ENCODE measurements around the gene PTPRD.
"Not testable (repeated sequence)": the region's sequence is repeated elsewhere in the genome, so short reads cannot be mapped to it uniquely, and the experiment has no call there.

The PTPRD gene

GRCh38 chr9:10586407-10586806, 26.4 kb downstream of the PTPRD start:
- FAIRE-seq: no peak
- DNase-seq (ENCODE audit: insufficient read length): no peak
- no peak for TF ChIP-seq POLR2AphosphoS5 (IDR thresholded peaks at IDR 0.05; ENCODE audit: low read depth, low read length)
- no peak for TF ChIP-seq TAF1 (IDR thresholded peaks at IDR 0.05; ENCODE audit: borderline replicate concordance, low read depth, low read length)
- no peak for TF ChIP-seq POLR2A (IDR thresholded peaks at IDR 0.05; ENCODE audit: low read depth, low read length)

- DNase-seq (ENCODE audit: insufficient read length) (no peak), FAIRE-seq (no peak)
- TF ChIP-seq TAF1 (IDR thresholded peaks at IDR 0.05; ENCODE audit: borderline replicate concordance, low read depth, low read length) (no peak), POLR2A (IDR thresholded peaks at IDR 0.05; ENCODE audit: low read depth, low read length) (no peak)
Measured at GRCh38 chr9:10571699-10572098, 41.1 kb downstream of the PTPRD start.

- no peak for FAIRE-seq
- DNase-seq (ENCODE audit: insufficient read length): no peak
- TF ChIP-seq POLR2A (IDR thresholded peaks at IDR 0.05; ENCODE audit: low read depth, low read length) (no peak), TAF1 (IDR thresholded peaks at IDR 0.05; ENCODE audit: borderline replicate concordance, low read depth, low read length) (no peak), POLR2AphosphoS5 (IDR thresholded peaks at IDR 0.05; ENCODE audit: low read depth, low read length) (no peak)
Measured at GRCh38 chr9:10566848-10567247, 46.0 kb downstream of the PTPRD start.

- DNase-seq (ENCODE audit: insufficient read length) (no peak), FAIRE-seq (no peak)
- TF ChIP-seq POLR2AphosphoS5 (IDR thresholded peaks at IDR 0.05; ENCODE audit: low read depth, low read length): no peak
- no peak for TF ChIP-seq POLR2A (IDR thresholded peaks at IDR 0.05; ENCODE audit: low read depth, low read length)
- TF ChIP-seq TAF1 (IDR thresholded peaks at IDR 0.05; ENCODE audit: borderline replicate concordance, low read depth, low read length): no peak
Measured at GRCh38 chr9:10562581-10563343, 50.0 kb downstream of the PTPRD start.

- TF ChIP-seq POLR2AphosphoS5 (IDR thresholded peaks at IDR 0.05; ENCODE audit: low read depth, low read length) (no peak), TAF1 (IDR thresholded peaks at IDR 0.05; ENCODE audit: borderline replicate concordance, low read depth, low read length) (no peak), POLR2A (IDR thresholded peaks at IDR 0.05; ENCODE audit: low read depth, low read length) (no peak)
- FAIRE-seq (no peak), DNase-seq (ENCODE audit: insufficient read length) (no peak)
Measured at GRCh38 chr9:10548348-10548747, 64.5 kb downstream of the PTPRD start.

GRCh38 chr9:10538073-10538472, 74.7 kb downstream of the PTPRD start:
- no peak for FAIRE-seq
- TF ChIP-seq POLR2A (IDR thresholded peaks at IDR 0.05; ENCODE audit: low read depth, low read length): no peak
- TF ChIP-seq TAF1 (IDR thresholded peaks at IDR 0.05; ENCODE audit: borderline replicate concordance, low read depth, low read length): no peak
- TF ChIP-seq POLR2AphosphoS5 (IDR thresholded peaks at IDR 0.05; ENCODE audit: low read depth, low read length): no peak
- no peak for DNase-seq (ENCODE audit: insufficient read length)

GRCh38 chr9:10534850-10535249, 78.0 kb downstream of the PTPRD start:
- FAIRE-seq (no peak), DNase-seq (ENCODE audit: insufficient read length) (no peak)

GRCh38 chr9:10525972-10526371, 86.8 kb downstream of the PTPRD start:
- TF ChIP-seq POLR2A (IDR thresholded peaks at IDR 0.05; ENCODE audit: low read depth, low read length) (no peak), POLR2AphosphoS5 (IDR thresholded peaks at IDR 0.05; ENCODE audit: low read depth, low read length) (no peak), TAF1 (IDR thresholded peaks at IDR 0.05; ENCODE audit: borderline replicate concordance, low read depth, low read length) (no peak)
- FAIRE-seq (no peak), DNase-seq (ENCODE audit: insufficient read length) (no peak)

More at GRCh38 chr9:10534850-10535249, 78.0 kb downstream of the PTPRD start:
- TF ChIP-seq POLR2A (IDR thresholded peaks at IDR 0.05; ENCODE audit: low read depth, low read length) (no peak), POLR2AphosphoS5 (IDR thresholded peaks at IDR 0.05; ENCODE audit: low read depth, low read length) (no peak), TAF1 (IDR thresholded peaks at IDR 0.05; ENCODE audit: borderline replicate concordance, low read depth, low read length) (no peak)

GRCh38 chr9:10523164-10523563, 89.6 kb downstream of the PTPRD start:
- TF ChIP-seq POLR2A (IDR thresholded peaks at IDR 0.05; ENCODE audit: low read depth, low read length) (no peak), POLR2AphosphoS5 (IDR thresholded peaks at IDR 0.05; ENCODE audit: low read depth, low read length) (no peak), TAF1 (IDR thresholded peaks at IDR 0.05; ENCODE audit: borderline replicate concordance, low read depth, low read length) (no peak)
- DNase-seq (ENCODE audit: insufficient read length) (no peak), FAIRE-seq (no peak)

GRCh38 chr9:10512144-10512543, 100.7 kb downstream of the PTPRD start:
- FAIRE-seq (no peak), DNase-seq (ENCODE audit: insufficient read length) (no peak)
- TF ChIP-seq TAF1 (IDR thresholded peaks at IDR 0.05; ENCODE audit: borderline replicate concordance, low read depth, low read length) (no peak), POLR2A (IDR thresholded peaks at IDR 0.05; ENCODE audit: low read depth, low read length) (no peak)

- TF ChIP-seq TAF1 (IDR thresholded peaks at IDR 0.05; ENCODE audit: borderline replicate concordance, low read depth, low read length) (no peak), POLR2AphosphoS5 (IDR thresholded peaks at IDR 0.05; ENCODE audit: low read depth, low read length) (no peak), POLR2A (IDR thresholded peaks at IDR 0.05; ENCODE audit: low read depth, low read length) (no peak)
- no peak for FAIRE-seq
- DNase-seq (ENCODE audit: insufficient read length): no peak
Measured at GRCh38 chr9:10488937-10489336, 123.9 kb downstream of the PTPRD start.

GRCh38 chr9:10479172-10479571, 133.6 kb downstream of the PTPRD start:
- no peak for FAIRE-seq
- no peak for TF ChIP-seq TAF1 (IDR thresholded peaks at IDR 0.05; ENCODE audit: borderline replicate concordance, low read depth, low read length)
- no peak for TF ChIP-seq POLR2AphosphoS5 (IDR thresholded peaks at IDR 0.05; ENCODE audit: low read depth, low read length)
- no peak for TF ChIP-seq POLR2A (IDR thresholded peaks at IDR 0.05; ENCODE audit: low read depth, low read length)
- no peak for DNase-seq (ENCODE audit: insufficient read length)

GRCh38 chr9:10449201-10449617, 163.6 kb downstream of the PTPRD start:
- not testable (repeated sequence) for FAIRE-seq; DNase-seq (ENCODE audit: insufficient read length)

Data from GM12892 (cell line).